SKM-1 treated with dmso at 0.1 percent for 144 hours (cell line): ENCODE data around the gene ZNF467.

Source experiments
- DNase-seq: peaks from one replicate; lab custom pipeline; 2025; ENCODE audit not compliant: unreplicated experiment; lab: John Stamatoyannopoulos, UW

ZNF467 gene

GRCh38 chr7:149751043-149751775 lies 22.2 kb downstream of the ZNF467 start:
- no peak for DNase-seq

- DNase-seq: no peak
Observed at GRCh38 chr7:149750122-149750845, 23.1 kb downstream of the ZNF467 start.

- no peak for DNase-seq
Observed at GRCh38 chr7:149748076-149748874, 25.1 kb downstream of the ZNF467 start.

GRCh38 chr7:149743476-149744255 lies 29.7 kb downstream of the ZNF467 start:
- no peak for DNase-seq

- DNase-seq: no peak
Observed at GRCh38 chr7:149742075-149742701, 31.2 kb downstream of the ZNF467 start.

GRCh38 chr7:149741629-149742028 lies 31.8 kb downstream of the ZNF467 start:
- DNase-seq: peak; percentile 5

- no peak for DNase-seq
Observed at GRCh38 chr7:149736478-149737360, 36.7 kb downstream of the ZNF467 start.

GRCh38 chr7:149735779-149736477 lies 37.5 kb downstream of the ZNF467 start:
- DNase-seq: no peak

- DNase-seq: no peak
Observed at GRCh38 chr7:149735181-149735602, 38.2 kb downstream of the ZNF467 start.

- DNase-seq: no peak
Observed at GRCh38 chr7:149734791-149735075, 38.7 kb downstream of the ZNF467 start.

GRCh38 chr7:149733924-149734790 lies 39.2 kb downstream of the ZNF467 start:
- DNase-seq: no peak

- no peak for DNase-seq
Observed at GRCh38 chr7:149733131-149733923, 40.1 kb downstream of the ZNF467 start.

GRCh38 chr7:149732611-149733010 lies 40.8 kb downstream of the ZNF467 start:
- no peak for DNase-seq

- no peak for DNase-seq
Observed at GRCh38 chr7:149732111-149732561, 41.3 kb downstream of the ZNF467 start.

- no peak for DNase-seq
Observed at GRCh38 chr7:149731207-149731955, 42.0 kb downstream of the ZNF467 start.

- no peak for DNase-seq
Observed at GRCh38 chr7:149729983-149730801, 43.2 kb downstream of the ZNF467 start.
